T-helper 1 cell treated with Interleukin-12 subunit alpha and Interleukin-12 subunit beta and Interleukin-4 antibody, amounts not matched to agents 30 ng/mL and 1 ng/mL, for 36 hours (primary cell): Measurements from ENCODE around the gene AGAP1. TPM values are rescaled to one million over a fixed set of nuclear protein-coding genes. Genes with fewer than 3 reads are reported as not detected.
"Not testable (repeated sequence)": the region's sequence is repeated elsewhere in the genome, so short reads cannot be mapped to it uniquely, and the experiment has no call there.

Experiments used
- intact Hi-C: fragments of 100-400 bp; cut with micrococcal nuclease; formaldehyde crosslinking; loops from one replicate; pipeline ENCODE4 v1.15.1; 2024
- total RNA-seq: library from RNA; stranded (reverse); gene quantifications from 2 replicates; pipeline ENCODE4 v1.2.3, GENCODE V29; 2022

The AGAP1 gene
- total RNA-seq, 1 donor from 2014 or later = 2.7 TPM

DNA sequence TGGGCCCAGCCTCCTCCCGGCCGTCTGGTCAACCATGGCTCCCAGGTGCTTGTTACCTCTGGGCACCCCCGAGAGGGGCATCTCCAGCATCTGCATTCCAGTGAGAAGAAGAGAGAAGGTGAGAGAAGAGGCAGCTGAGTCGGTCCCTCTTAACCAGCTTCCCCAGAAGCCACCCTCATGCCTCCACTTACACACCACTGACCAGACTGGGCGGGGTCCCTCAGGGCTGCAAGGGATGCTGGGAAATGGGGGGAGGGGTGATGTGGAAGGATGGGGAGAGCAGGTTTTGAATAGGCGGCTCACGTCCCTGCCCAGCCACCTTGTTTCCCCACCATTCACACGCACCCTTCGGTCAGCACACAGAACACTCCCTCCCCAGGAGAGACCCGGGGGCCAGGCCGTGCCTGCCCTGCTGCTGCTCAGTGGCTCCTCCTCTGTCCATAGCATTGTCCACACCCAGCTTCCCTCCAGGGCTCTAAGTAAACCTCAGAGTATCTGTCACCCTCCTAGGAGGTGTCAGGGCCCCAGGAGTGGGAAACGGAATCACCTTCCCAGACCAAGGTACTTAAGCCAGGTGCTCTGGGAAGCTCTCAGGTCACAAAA lies 639.7 kb downstream of the AGAP1 start:
- intact Hi-C loops = no loop called here

GRCh38 chr2:236136538-236136937 lies 642.7 kb downstream of the AGAP1 start:
- intact Hi-C loops = no loop called here

DNA sequence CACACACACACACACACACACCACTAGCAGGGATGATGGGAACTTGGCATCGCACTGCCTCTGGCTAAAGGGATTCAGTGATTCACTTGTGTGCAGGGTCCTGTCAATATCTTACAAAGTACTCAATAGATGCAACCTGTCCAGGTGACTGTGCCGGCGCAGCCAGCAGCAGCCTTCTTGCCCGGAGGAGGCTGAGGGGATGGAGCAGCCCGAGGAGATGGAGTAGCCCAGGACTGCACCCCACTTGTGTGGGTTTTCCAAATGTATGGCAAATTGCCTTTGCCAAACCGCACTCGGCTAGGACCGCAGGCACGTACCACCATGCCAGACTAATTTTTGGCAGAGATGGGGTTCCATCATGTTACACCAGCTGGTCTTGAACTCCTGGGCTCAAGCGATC lies 643.2 kb downstream of the AGAP1 start:
- intact Hi-C loops = no loop called here

- intact Hi-C loops = not testable (repeated sequence)
Measured at GRCh38 chr2:236141616-236142015, 647.8 kb downstream of the AGAP1 start.

DNA sequence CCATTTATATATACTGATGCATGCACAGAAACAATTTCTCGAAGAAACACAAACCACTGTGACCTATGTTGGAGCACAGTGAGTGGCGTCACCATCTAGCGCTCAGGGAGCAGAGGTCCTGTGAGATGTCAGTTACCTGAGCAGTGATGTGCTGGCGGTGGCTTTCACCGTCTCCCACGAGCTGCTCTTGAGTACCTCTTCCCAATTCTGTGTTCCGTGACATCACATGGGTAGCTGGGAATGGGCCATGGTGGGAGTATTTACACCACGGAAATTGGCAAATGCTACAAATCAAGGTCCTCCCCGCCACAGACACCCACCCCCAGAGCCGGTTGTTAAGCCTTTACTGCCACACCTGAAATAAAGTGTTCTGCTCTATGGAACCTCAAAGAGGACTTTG lies 650.0 kb downstream of the AGAP1 start:
- intact Hi-C loops = no loop called here

DNA sequence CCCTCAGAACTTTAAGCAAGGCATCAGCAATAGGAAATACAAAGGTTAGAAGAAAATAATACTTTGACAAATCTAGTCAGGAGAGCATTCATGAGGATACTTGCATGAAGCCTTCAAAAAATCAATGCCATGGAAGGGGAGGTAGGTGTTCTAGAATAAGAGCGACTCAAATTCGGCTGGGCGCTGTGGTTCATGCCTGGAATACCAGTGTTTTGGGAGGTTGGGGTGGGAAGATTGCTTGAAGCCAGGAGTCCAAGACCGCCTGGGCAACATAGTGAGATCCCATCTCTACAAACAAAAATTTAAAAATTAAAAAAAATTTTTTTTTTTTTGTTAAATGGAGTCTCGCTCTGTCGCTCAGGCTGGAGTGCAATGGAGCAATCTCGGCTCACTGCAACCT lies 652.6 kb downstream of the AGAP1 start:
- intact Hi-C loops = no loop called here

DNA sequence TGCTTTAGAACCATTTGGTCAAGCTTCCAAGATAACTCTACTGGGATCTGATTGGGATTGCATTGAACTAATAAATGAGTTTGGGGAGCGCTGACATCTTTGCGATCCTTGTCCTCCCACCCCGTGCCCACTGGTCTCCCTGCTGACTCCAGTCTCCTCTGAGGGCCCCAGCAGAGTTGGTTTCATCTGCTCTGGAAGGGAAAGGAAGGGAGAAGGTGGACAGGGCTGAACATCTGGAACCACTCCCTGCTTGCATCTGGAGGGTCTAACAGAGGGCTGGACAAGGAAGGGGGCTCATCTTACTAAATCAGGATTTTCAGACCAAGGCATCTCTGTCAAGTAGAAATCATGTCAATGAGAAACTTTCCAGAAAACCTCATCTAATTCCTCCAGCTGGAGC lies 661.6 kb downstream of the AGAP1 start:
- intact Hi-C loops = no loop called here

- intact Hi-C loops = no loop called here
Measured at GRCh38 chr2:236156095-236156859, 662.4 kb downstream of the AGAP1 start.

DNA sequence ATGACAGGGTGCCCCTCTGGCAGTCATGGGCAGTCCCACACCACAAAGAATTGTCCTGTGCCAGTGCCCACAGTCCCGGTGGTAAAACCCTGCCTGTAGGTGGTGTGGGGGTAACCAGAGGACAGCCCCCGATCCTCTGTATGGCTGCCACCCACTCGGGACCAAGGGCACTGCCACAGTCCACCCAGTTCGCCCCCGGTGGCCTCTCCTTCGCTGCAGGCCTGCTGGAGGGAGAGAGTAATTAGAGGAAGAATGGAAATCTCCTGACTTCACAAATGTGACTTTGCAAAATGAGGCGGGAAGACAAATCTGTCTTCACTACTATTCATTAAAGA lies 663.0 kb downstream of the AGAP1 start:
- intact Hi-C loops = no loop called here

- intact Hi-C loops = no loop called here
Measured at GRCh38 chr2:236157366-236157765, 663.5 kb downstream of the AGAP1 start.

DNA sequence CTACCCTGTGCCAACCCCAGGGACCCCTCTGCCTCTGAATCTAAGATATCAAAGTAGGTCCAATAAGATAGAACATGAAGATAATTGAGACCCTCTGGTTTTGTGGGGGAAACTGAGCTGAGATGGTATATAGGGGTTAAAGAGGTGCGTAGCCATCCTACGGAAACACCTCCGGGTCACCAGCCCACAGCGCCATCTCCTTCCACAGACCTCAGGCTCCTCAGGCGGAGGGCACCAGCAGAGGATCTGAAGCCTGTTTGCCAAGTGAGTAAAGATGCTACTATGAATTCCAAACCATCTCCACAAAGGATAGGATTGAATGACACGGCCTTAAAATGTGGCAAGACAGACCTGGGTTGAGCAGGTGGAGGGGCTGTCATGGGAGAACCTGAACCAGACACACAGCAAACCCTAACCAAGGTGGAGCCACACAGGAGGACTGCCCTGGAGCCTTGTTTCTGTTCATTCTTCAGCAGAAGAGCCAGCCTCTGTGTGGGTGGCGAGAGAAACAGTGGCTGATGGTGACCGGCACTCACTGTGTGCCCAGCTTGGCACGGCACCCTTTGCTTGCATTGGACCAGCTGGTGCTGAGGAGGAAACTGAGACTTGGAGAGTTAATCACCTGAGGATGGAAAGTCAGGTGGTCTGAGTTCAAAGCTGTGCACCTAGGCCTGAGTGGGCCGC lies 664.1 kb downstream of the AGAP1 start:
- intact Hi-C loops = no loop called here

DNA sequence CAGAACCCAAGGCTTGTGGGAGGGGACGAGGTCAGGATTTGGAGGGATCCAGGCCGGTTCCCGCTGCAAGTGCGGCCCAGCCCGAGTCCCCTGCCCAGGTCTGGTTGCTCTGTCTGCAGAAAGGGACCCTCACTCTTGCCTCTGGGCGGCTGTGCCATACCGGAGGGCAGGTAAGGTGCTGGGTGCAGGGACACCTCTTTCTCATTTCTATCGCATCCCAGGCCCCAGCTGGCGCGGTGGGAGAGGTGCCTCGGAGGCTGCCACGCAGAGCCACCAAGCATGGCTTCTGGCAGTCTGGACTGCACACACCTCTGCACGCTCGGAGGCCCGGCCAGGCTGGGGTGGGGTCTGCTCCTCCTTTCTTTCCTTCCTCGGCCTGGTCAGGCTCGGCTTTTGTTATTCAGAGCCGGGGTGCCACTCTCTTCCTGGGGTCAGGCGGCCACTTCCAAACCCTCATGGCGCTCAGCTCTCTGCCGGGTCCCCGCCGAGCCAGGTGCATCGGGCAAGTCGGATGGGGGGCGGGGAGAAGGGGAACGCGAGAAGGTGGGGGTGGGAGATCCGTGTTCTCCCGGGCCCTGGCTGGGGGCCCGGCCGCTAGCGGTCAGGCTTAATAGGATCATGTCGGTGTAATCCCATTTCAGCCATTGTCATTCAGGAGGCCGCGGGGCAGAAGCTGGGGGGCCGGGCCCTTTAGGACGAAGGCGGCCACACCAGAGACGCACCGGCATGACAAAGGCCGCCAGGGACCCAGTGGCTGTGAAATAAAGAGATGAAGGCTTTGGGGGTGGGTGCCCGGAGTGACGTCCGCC lies 665.3 kb downstream of the AGAP1 start:
- intact Hi-C loops = no loop called here

DNA sequence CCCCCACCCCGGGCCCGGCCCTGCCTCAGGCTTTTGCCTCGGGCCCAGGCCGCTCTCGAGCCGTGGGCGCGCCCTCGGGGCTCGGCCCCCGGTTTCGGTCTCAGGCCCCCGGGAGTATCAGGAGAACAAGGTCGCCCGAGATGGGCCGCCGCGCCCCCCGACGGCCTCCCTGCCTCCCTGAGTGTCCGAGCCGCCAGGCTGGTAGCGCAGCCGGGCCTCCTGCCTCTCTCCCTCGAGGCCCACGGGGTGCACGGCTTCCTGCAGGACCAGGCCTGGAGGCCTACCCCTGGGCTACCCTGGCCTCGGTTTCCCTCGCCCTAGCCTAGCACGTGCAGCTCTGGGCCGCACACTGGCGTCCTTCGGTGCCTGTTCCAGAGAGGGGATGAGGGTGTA lies 665.9 kb downstream of the AGAP1 start:
- intact Hi-C loops = no loop called here

DNA sequence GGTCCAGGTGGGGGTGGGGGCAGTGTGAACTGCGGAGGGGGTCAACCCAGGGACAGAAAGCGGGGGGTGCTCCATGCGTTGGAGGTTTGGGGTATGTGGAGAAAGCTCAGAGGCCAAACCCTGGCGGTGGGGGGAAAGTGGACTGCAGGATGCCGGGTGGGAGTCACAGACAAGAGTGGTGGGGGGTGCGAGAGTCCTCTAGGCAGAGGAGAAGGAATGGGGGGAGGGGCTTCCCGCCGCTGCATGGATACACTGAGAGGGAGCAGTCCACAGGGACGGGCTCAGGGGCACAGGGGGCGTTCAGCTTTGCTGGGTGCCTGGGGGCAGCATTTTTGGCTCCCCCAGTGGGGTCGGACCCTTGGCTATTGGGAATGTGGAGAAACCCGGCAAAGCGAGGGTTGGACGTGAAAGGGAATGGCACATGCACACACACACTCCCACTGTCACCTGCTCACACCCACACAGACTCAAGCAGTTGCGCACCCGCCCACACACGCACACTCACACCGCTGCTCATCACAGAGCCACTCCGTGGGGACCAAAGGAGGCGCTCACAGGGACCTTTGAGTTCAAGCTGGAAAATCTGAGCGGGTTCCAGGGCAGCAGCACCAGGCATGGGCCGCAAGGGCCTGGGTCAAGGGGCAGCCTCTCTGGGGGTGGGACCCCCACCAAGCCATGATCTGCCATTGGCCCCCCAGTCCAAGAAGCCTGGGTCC lies 666.7 kb downstream of the AGAP1 start:
- intact Hi-C loops = no loop called here

DNA sequence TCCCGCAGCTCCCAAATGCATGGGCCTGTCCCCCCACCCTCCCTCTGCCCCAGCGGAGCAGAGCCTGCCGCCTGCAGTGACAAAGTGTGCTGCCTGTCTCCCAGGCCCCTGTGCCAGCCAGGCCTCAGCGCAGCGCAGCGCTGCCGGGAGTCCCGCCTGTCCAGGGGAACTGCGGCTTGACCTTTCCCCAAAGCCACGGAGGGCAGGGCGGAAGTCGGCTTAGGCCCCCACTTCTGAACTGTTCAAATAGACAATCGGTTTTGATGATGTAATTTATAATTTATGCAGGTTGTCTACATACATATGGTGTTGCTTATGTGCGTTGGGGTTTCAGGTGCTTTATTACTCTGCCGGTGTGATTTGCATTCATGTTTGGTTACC lies 667.2 kb downstream of the AGAP1 start:
- intact Hi-C loops = no loop called here

DNA sequence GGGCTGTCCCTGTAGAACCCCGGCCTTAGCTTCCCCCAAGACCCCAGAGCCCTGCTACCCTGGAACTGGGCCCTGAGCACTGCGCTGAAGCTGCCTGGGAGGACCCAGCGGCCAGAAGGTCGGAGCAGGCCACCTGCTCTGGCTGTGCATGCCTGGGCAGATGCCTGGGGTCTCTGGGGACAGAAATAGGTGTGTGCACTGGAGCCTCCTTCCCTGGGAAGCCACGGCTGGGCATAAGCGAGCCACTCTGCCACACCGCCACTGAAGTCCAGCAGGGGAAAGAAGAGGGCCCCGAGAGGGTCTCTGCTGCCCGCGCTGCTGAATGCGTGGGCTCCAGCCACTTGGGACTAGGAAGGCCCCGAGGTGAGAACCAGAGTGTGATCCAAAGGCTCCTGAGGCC lies 667.7 kb downstream of the AGAP1 start:
- intact Hi-C loops = no loop called here

- intact Hi-C loops = loop anchor here (2.0 kb wide), 1 partner anchor 19 kb away; no protein-coding TSS in a partner anchor
Measured at GRCh38 chr2:236162031-236162845, 668.4 kb downstream of the AGAP1 start.

DNA sequence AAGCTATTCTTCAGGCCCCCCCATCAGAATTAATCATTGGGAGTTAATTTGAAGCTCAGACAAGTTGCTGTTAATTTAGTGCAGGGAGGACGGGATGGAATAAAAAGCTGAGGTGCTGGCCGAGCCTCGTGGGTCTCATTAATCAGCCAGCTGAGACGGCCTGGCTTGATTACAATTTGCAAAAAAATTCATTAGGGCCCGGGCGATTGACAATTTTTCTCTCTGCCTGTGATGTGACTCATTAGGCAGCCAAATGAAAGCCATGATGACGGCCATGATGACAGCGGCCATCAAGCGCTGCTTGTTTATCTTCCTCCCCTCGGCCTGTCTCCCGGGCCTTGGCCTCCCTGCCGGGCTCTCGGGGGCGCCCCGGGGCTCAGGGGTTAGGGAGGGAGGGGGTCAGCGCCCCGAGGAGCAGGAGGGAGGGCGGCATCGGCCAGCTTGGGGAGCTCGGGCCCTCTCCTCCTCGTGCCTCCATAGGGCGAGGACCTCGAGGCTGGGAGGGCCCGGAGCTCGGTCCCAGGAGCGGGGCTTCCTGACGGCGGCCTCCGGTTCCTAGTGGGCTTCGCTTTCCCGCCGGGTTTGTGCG lies 669.1 kb downstream of the AGAP1 start:
- intact Hi-C loops = loop anchor here (2.0 kb wide), 1 partner anchor 18 kb away; no protein-coding TSS in a partner anchor

GRCh38 chr2:236163471-236164200 lies 669.8 kb downstream of the AGAP1 start:
- intact Hi-C loops = loop anchor here (2.0 kb wide), 1 partner anchor 17 kb away; no protein-coding TSS in a partner anchor
